GM18951 (cell line): ENCODE measurements around the gene SPTA1.

Source experiments
- POLR2A ChIP-seq: IDR thresholded peaks from 4 replicates; pipeline ENCODE4 v1.6.1; 2011; ENCODE audit warnings: mild to moderate bottlenecking; ENCODE audit not compliant: insufficient read length, insufficient read depth; ENCODE audit errors: extremely low read depth
- in situ Hi-C: fragments of 300-500 bp; cut with MboI; formaldehyde crosslinking; loops from one replicate; pipeline ENCODE4 v1.12.0; 2022; ENCODE audit warnings: low sequenced_read_pairs, mixed read lengths, inconsistent platforms; ENCODE audit not compliant: unreplicated experiment

The SPTA1 gene

DNA sequence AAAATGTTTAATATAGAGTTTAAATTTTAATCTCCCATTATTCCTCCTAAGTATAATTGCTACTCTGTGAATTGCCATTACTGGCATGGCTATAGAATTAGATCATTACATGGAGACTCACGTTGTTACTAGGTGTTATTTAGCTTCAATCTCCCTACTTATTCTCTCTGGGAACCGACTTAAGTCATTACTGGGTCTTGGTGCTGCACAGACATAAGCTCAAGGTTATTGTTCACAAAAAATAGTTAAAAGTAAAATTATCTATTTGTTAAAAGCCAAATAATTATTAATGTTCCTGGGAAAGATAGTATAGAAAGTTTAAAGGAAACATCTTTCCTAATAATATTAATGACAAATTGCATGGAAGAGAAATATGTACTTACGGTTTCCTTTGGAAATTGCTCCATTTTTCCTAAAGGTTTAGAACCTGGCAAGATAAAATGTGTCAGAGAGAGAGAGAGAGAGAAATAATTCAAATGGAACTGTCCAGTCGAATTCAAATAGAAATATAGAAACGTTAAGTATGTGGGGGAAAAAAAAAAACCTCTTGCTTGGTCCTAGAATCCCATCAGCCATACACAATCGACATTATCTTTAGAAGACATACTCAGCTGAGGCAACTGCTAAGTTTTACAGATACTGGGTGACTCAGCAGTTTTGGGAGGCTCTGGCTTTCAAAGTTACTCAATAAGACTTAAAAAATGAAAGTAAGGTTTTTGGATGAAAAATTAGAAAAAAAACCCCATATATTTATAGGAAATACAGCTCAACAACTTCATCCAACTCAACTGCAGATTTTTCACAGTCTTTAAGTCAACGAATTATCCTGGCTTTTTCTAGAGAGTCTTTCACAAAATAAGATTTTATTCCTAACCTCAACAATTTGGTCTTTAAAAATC is at the start of gene SPTA1:
SPTA1 (minus strand) TSS at position 605 of the 899 bp plus-strand sequence; CDS start at position 407, 198 bp downstream.
- in situ Hi-C loops = no loop called here
- no peak for TF ChIP-seq POLR2A

DNA sequence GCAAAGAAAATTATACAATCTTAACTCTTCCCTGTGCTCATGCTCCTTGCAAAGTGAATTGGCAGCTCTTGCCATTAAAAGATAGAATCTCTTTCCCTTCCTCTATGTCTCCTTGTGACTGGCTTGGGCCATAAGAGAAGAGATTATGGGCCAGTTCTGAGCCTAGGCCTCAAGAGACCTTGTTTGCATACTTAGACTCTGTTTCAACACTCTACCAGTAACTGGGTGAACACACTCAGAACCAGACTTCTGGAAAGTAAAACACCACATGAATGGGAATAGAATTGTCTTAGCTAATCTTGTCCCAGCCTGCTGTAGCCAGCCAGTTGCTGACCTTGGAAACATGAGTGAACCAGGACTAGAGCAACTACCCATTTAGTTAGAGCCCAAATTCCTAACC is 49.3 kb upstream of the SPTA1 start:
- in situ Hi-C loops = no loop called here
- no peak for TF ChIP-seq POLR2A

DNA sequence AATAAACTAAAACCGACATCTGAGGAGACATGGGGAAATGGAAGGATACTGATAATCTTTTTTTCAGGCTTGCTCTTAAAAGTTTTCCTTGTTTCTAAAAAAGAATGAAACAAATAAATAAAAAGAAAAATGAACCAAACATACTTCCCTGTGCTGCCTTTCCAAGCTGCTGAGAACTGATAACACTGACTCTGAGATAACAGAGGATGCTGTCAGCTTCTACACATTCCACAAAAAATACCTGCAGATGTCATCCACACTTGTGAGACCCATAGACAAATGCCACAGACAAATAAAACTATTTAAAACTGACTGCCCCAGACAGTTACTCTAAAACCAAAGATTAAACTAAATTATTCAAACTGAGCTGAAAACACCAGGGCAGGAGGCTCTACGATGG is 46.0 kb upstream of the SPTA1 start:
- in situ Hi-C loops = no loop called here
- no peak for TF ChIP-seq POLR2A

DNA sequence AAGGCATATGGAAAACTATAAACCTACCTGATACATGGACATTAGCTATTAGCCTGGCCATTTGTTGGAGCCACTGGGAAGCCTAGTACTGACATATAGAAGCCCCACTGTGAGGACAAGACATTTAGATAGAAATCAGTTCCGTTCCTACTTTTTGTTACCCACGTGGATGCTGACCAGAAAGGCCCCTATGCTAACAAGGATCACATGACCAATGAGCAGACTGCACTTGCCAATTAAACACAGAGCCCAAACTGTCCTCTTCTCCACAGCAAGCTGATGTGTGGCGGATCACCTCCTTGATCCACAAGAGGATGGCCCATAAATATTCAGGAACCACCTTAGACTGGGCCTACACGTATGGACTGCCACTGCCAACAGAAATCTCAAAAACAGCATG is 45.2 kb upstream of the SPTA1 start:
- no peak for TF ChIP-seq POLR2A
- in situ Hi-C loops = no loop called here

DNA sequence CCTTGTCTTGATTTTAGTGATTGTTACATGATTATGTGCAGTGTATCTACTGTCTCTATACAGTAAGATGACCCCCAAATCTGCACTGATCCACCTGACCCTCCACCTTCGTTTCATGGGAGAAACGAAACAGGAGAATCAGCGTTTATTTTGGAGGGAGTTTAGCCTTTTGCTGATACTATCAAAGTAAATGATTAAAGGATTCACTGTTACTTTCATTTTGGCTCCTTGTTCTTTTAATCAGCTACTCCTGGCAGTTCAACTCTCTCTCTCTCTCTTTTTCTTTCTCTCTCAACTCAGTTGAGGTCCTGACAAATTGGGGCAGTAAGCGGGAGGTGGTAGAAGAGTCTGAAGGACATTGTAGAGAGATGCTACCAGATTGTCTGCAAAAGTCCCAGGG is 43.9 kb upstream of the SPTA1 start:
- in situ Hi-C loops = no loop called here
- TF ChIP-seq POLR2A = no peak

DNA sequence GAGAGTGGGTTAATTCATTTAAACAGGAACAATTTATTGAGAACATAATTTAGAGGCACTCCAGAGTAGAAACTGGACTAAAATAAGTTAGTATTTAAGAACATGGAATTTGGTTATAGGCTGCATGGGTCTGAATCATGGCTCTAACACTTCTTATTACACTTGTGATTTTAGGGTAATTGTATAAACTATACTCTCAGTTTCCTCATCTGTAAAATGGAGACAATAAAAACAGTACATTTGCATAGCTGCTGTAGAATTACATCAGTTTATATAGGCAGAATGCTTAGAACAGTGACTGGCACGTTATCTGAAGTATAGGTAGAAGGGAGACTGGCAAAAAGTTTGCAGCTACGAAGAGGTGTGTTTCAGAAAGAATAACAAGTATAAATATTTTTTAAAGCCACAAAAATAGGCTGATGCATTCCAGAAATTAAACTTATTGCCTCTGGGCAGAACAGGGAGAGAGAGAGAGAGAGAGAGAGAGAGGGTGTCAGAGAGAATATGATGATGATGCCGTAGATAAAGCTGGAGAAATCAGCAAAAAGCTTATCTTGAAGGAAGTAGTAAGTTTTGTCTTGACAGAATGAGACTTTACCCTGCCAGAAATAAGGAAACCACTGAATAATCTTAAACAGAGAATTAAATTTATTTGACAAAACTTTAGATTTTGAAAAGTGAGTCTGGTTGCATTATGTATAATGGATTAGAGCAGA is 42.2 kb upstream of the SPTA1 start:
- in situ Hi-C loops = no loop called here
- TF ChIP-seq POLR2A = no peak

DNA sequence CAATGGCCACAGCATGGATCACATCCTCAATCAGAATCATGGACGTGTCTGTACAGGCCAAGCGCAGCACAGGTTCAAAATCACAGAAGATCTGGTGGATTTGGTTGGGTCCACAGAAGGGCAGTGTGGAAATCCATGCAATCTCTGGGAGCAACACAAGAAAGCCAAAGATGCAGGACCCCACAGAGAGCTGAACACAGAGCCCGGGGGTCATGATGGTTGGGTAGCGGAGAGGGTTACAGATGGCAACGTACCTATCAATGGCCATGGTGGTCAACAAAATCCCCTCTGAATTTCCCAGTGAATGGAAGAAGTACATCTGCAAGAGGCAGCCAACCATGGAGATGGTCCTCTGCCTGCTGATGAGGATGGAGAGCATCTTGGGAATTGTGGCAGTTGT is 37.9 kb upstream of the SPTA1 start:
- TF ChIP-seq POLR2A = no peak
- in situ Hi-C loops = no loop called here

DNA sequence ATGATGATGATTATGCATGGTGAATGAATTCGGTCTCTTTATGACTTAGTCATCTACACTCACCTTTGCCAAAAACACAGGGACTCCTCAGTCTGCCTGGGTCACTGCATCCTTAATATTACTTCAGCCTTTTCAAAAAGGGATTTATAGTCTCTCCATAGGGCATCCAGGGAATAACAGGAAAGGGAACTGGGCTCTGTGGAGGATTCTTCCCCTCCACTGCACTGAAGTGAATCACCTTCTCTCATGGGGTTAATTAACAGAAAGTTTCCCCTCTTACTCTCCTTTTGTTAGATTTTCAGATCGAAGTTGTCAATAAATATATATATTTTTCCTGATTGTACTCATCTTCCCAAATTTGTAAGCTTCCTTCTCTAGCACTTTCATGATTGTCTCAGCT is 34.1 kb upstream of the SPTA1 start, which contains the start of gene OR6K3:
OR6K3 (minus strand) TSS at position 101 of the 400 bp plus-strand sequence. CDS start 2,605 bp downstream, outside the sequence.
- in situ Hi-C loops = no loop called here
- no peak for TF ChIP-seq POLR2A

DNA sequence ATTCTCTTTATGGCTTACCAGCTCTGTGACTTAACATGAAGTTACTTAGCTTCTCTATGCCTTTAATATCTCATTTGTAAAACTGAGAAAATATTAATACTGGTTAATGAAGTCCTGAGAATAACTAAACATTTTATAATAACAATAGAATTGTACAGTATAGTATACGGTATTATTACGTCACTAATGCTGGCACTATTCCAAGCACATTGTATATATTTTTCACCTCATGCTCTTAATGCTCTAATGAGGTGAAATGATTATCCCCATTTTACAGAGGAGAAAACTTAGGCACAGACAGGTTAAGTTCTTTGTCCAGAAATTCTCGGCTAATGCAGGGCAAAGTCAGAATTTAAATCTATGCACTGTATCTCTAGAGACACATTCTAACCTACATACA is 33.1 kb upstream of the SPTA1 start:
- in situ Hi-C loops = no loop called here
- no peak for TF ChIP-seq POLR2A

DNA sequence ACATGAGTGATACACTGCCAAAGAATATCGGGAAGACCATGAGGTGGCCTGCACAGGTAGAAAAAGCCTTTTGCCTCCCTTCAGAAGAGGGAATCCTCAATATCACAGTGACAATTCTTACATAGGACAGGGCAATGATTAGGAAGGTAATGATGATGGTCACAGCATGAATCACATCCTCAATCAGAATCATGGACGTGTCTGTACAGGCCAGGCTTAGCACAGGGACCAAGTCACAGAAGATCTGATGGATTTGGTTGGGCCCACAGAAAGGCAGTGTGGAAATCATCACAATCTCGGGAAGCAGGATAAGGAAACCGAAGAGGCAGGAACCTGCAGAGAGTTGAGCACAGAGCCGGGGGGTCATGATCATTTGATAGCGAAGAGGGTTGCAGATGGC is 30.8 kb upstream of the SPTA1 start:
- no peak for TF ChIP-seq POLR2A
- in situ Hi-C loops = no loop called here

DNA sequence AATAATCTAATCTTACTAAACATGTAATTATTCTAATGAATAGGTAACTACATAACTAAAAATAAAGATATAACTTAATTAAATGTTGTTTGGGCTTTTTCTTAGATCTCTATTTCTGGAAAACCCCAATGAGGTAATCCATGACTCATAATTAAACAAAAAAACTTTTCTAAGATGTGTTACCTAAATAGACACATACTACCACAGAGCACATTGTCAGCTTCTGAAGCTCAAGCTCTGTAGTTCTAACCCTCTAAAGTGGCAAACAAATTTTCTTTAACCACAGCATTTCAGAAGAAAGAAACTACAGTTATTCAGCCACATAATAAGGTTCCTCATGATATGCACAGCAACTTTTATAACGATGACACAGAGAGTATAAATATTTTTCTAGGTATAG is 29.8 kb upstream of the SPTA1 start:
- TF ChIP-seq POLR2A = no peak
- in situ Hi-C loops = no loop called here

DNA sequence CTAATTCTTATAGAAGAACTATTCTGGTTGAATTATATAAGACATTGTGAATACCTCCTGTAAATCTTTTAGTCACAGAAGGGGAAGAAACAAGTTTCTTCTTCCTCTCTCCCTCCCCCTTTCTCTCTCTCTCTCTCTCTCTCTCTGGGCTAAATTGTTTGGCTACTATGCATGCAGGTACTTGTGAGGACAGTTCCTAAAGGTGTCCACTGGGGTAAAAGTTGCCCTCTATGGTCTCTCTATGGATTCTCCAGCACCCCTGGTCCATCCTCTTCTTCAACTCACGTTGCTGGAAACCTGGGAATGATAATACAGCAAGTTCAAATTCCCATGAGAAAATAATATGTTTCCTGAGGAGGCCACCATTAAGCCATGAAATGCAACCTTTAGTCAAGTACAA is 28.2 kb upstream of the SPTA1 start:
- no peak for TF ChIP-seq POLR2A
- in situ Hi-C loops = no loop called here

DNA sequence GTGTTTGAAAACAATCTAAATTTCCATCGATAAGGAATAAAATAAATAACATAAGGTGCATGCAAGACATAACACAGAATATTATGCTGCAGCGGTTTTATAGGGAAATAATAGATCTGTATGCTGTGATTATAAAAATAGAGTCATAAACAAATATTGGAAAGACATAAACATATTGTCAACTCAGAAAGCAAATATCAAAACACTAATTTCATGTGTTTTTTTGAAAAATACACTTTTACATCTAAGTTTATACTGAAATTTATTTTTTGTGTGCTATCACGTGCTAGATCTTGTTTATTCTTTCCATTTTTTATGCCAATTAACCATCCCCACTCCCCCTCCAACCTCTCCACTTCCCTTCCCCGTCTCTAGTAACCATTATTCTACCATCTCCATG is 24.6 kb upstream of the SPTA1 start:
- in situ Hi-C loops = no loop called here
- TF ChIP-seq POLR2A = no peak

DNA sequence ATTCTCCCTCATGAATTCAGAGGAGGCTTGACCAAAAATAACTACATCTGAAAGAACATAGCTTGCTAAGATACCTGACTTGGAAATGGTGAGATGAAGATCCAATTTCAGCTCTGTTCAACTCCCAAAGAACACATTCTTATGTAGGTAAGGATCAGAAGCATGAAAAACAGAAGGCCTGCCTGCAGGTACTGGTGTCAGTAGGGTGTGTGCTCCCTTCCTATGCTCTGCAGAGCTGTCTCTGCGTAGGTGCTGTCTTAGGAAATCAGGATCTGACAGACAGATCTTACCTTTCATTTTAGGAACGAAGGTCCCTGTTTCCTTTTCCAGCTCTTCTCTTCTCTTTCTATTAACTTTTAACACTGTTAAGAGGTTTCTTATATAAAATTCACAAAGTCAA is 19.6 kb upstream of the SPTA1 start:
- in situ Hi-C loops = no loop called here
- TF ChIP-seq POLR2A = no peak

DNA sequence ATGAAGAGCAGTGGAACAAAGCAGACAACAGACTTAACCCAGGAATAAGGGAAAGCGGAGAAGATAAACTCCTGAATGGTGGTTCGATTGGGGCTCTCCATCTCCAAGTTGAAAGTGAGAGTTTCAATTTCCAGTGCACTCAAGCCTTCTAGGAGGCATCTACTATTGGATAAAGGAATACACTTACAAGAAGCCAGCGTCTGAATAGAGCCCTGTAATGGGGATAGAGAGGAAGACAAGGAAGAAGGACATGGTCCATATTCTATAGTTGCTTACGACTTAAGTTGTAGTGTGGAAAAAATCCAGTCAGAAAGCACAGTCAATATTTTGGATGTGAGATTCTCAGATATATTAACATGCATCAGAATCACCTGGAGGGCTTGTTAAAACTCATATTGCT is 14.0 kb upstream of the SPTA1 start, which contains the start of gene OR6K2:
OR6K2 (minus strand) TSS at position 101 of the 400 bp plus-strand sequence; CDS start at position 101, 0 bp downstream.
- no peak for TF ChIP-seq POLR2A

More for the DNA sequence above, 14.0 kb upstream of the SPTA1 start, which contains the start of gene OR6K2:
- in situ Hi-C loops = no loop called here
